HEK293 (cell line): ENCODE results near the gene CASP8.

Experiments
- ZFP3 ChIP-seq: fragments of 450-650 bp; formaldehyde crosslinking; IDR thresholded peaks from 2 replicates; pipeline ENCODE4 v1.5.1; 2016; ENCODE audit warnings: low read depth, missing biosample characterization, missing genetic modification characterization
- ZNF16 ChIP-seq: fragments of 450-650 bp; formaldehyde crosslinking; IDR thresholded peaks from 2 replicates; pipeline ENCODE4 v1.5.1; 2016; ENCODE audit warnings: low read depth, missing biosample characterization, missing genetic modification characterization
- ZNF175 ChIP-seq: fragments of 450-650 bp; formaldehyde crosslinking; IDR thresholded peaks from 2 replicates; pipeline ENCODE4 v1.5.1; 2016; ENCODE audit warnings: missing biosample characterization, missing genetic modification characterization
- ZNF280C ChIP-seq: fragments of 450-650 bp; formaldehyde crosslinking; IDR thresholded peaks from 2 replicates; pipeline ENCODE4 v1.5.1; 2016; ENCODE audit warnings: missing biosample characterization, missing genetic modification characterization
- ZNF600 ChIP-seq: fragments of 450-650 bp; formaldehyde crosslinking; IDR thresholded peaks from 2 replicates; pipeline ENCODE4 v1.5.1; 2016; ENCODE audit warnings: missing biosample characterization, missing genetic modification characterization
- ZNF785 ChIP-seq: fragments of 450-650 bp; formaldehyde crosslinking; IDR thresholded peaks from 2 replicates; pipeline ENCODE4 v1.5.1; 2016; ENCODE audit warnings: missing biosample characterization, missing genetic modification characterization
- TF ChIP-seq, protein P1 (sequence below): fragments of 450-650 bp; formaldehyde crosslinking; IDR thresholded peaks from 2 replicates; pipeline ENCODE4 v1.5.1; 2016; ENCODE audit warnings: missing biosample characterization, missing genetic modification characterization, borderline replicate concordance

DNA sequence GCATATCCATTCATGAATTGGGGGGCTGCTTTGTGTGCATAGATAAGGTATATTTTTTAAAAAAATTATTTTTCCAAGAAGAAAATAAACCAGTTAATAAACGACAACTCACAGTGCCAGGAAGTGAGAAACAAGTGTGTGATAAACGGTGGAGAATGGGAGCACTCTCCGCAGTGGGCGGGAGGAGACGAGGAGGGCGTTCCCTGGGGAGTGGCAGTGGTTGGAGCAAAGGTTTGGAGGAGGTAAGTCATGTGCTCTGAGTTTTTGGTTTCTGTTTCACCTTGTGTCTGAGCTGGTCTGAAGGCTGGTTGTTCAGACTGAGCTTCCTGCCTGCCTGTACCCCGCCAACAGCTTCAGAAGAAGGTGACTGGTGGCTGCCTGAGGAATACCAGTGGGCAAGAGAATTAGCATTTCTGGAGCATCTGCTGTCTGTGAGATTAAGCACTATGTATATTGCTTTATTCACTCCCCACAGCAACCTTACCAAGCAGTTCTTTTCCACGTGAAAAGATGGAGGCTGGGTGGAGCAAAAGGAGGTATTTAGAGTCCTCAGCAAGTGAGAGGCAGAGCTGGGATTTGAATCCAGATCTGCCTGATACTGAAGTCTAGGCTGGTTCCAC is 27.0 kb upstream of the CASP8 start:
- TF ChIP-seq ZNF175 (tag by site-specific recombination) (no peak), ZNF16 (tag by site-specific recombination) (no peak), ZNF785 (tag by site-specific recombination) (no peak), ZFP3 (tag by site-specific recombination) (no peak), ZNF280C (tag by site-specific recombination) (no peak), ZNF600 (peak; percentile 43)
- TF ChIP-seq, protein P1, sequence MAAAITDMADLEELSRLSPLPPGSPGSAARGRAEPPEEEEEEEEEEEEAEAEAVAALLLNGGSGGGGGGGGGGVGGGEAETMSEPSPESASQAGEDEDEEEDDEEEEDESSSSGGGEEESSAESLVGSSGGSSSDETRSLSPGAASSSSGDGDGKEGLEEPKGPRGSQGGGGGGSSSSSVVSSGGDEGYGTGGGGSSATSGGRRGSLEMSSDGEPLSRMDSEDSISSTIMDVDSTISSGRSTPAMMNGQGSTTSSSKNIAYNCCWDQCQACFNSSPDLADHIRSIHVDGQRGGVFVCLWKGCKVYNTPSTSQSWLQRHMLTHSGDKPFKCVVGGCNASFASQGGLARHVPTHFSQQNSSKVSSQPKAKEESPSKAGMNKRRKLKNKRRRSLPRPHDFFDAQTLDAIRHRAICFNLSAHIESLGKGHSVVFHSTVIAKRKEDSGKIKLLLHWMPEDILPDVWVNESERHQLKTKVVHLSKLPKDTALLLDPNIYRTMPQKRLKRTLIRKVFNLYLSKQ = no peak
